ENCODE measurements around the gene RAB9A.

The RAB9A gene

DNA sequence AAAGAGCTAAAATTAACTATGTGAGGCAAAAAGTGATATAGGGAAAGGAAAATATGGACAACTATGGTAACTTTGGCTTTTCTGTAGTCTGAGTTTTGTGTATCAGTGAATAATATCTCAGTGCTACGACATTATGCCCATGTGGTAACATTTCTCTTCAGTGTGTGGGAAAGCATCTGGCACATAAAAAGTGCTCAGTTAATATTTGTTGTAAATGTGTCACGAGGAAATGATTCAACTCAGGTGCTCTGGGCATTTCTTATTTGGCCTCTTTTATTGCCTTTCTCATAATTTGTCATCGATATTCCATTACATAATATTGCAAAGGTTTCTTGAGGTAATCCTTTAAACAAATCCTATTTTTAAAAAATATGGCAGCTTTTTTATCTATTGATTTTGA is 63.2 kb downstream of the RAB9A start:
- DNase-seq, result no peak

GRCh38 chrX:13752646-13753045 is 63.7 kb downstream of the RAB9A start:
- no peak for DNase-seq

DNA sequence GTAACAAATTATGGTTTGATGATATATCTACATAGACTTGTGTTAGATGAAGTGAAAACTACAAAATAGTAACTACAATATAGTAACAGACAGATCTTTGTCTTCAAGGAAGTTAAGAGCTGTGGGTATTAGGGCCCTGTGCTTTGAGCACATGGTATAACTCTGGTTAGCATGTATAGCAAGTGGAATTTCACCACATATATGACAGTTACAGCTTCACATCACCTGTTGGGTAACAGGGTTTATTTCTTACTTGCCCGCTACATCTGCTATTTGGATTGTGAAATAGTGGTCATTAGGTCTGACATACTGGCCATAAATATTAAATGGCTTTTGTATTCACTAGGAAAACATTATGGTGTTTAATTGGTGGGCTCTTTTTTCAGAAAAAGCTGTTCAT is 65.8 kb downstream of the RAB9A start:
- DNase-seq, result no peak

- DNase-seq, result no peak
Observed at GRCh38 chrX:13755254-13755653, 66.3 kb downstream of the RAB9A start.

- DNase-seq, result no peak
Observed at GRCh38 chrX:13756381-13756780, 67.5 kb downstream of the RAB9A start.

DNA sequence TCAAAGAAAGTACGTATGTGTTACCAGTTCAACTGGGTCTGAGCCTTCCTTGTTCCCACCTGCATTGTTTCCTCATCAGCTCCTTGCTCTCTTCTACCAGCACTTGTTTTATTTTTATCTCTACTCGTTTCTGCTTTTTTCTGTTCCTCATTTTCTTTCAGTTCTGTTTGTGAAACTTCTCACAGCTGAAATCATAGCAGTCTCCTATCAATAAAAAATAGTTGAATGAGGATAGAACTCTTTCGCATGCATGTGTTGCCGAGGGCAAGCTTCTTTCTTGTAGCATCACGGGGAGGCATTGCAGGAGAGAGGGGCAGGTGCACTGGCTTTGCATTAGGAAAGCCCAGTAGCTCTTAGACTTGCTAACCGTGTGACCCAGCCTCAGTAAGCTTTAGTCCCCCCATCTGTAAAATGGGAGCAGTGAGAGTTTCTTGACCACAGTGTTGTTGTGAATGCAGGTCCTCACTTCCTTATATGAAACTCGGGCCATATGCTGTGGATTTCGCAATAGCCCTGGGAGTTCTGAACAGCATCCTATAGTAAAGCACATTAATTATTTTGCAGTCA is 70.3 kb downstream of the RAB9A start:
- DNase-seq, result no peak
